ENCODE results near the gene CD164L2. TPM values are rescaled to one million over a fixed set of nuclear protein-coding genes. Genes with fewer than 3 reads are reported as not detected.

Gene CD164L2
- total RNA-seq, 1 donor from 2014 or later, result not detected

DNA sequence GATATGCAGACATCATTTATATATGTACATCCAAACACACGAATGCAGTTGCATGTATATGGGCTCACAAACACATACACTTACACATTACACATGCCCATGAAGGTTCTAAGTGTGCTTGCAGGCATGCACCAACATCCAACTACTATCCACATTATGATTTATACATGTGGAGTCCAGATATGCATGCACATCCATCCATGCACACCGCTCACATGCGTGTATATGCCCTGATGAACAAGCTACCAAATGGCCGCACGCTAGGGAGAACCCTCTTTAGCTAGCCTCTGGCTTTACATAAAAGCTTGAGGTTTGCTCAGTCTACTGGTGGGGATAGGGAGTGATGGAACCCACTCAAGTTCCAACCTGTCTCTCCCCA is 17.8 kb upstream of the CD164L2 start:
- no peak overlapping the region for H3K27ac Mint-ChIP-seq (ENCODE audit: unreplicated experiment)
- H3K36me3 Mint-ChIP-seq (ENCODE audit: unreplicated experiment), result no peaks in the 10 kb centered on the region
- TF ChIP-seq, protein P1, sequence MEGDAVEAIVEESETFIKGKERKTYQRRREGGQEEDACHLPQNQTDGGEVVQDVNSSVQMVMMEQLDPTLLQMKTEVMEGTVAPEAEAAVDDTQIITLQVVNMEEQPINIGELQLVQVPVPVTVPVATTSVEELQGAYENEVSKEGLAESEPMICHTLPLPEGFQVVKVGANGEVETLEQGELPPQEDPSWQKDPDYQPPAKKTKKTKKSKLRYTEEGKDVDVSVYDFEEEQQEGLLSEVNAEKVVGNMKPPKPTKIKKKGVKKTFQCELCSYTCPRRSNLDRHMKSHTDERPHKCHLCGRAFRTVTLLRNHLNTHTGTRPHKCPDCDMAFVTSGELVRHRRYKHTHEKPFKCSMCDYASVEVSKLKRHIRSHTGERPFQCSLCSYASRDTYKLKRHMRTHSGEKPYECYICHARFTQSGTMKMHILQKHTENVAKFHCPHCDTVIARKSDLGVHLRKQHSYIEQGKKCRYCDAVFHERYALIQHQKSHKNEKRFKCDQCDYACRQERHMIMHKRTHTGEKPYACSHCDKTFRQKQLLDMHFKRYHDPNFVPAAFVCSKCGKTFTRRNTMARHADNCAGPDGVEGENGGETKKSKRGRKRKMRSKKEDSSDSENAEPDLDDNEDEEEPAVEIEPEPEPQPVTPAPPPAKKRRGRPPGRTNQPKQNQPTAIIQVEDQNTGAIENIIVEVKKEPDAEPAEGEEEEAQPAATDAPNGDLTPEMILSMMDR (IDR thresholded peaks at IDR 0.05), result no peak
- no peak for DNase-seq (ENCODE audit: extremely low spot score, unreplicated experiment)
- no peak overlapping the region for H3K4me3 Mint-ChIP-seq (ENCODE audit: unreplicated experiment)
- no peaks in the 10 kb centered on the region for H3K27me3 Mint-ChIP-seq (ENCODE audit: unreplicated experiment)
- H3K9me3 Mint-ChIP-seq (ENCODE audit: unreplicated experiment), result no peaks in the 10 kb centered on the region
- H3K4me1 Mint-ChIP-seq (ENCODE audit: unreplicated experiment), result peaks cover 50% of the 10 kb centered on the region

DNA sequence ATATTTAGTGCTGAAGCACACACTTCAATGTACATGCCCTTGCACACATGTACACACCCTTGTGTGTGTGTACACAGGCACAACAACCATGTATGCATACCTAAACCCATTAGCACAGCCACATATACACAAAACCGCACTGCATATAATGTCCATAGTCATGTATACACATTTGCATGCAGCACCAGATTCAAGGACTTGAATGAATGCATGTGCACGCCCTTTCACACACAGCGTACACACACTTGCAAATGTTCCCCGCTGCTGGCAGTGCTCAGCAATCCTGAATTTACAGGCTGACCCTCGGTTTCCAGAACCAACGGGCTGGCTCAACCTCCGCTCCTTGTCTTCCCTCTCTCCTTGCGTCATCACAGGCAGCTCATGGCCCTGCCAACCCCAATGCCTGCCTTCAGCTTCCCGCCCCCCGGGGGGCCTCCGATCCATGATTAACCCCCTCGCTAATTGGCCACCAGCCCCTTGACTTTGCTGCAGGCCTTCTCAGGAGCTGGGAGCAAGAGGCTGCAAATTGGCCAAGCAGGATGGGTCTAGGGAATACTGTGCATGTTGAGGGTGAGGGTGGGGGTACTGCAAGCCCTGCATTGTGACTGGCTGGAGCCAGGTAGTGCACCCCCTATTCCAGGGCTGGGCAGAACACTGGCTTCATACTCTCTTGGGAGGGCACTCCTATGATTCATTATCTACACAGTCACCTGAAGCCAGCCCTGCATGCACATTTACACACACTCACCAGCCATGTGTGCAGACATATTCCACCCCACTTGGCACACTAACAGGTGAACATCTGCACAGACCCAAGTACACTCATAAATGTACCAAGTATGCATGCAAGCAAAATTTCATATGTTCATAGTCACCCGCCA is 17.2 kb upstream of the CD164L2 start:
- TF ChIP-seq, protein P1 (IDR thresholded peaks at IDR 0.05), result no peak
- no peak for DNase-seq (ENCODE audit: extremely low spot score, unreplicated experiment)
- Mint-ChIP-seq H3K4me3 (ENCODE audit: unreplicated experiment) (no peak overlapping the region), H3K4me1 (ENCODE audit: unreplicated experiment) (peaks cover 47% of the 10 kb centered on the region), H3K9me3 (ENCODE audit: unreplicated experiment) (no peaks in the 10 kb centered on the region), H3K27ac (ENCODE audit: unreplicated experiment) (no peak overlapping the region), H3K36me3 (ENCODE audit: unreplicated experiment) (no peaks in the 10 kb centered on the region), H3K27me3 (ENCODE audit: unreplicated experiment) (no peaks in the 10 kb centered on the region)

DNA sequence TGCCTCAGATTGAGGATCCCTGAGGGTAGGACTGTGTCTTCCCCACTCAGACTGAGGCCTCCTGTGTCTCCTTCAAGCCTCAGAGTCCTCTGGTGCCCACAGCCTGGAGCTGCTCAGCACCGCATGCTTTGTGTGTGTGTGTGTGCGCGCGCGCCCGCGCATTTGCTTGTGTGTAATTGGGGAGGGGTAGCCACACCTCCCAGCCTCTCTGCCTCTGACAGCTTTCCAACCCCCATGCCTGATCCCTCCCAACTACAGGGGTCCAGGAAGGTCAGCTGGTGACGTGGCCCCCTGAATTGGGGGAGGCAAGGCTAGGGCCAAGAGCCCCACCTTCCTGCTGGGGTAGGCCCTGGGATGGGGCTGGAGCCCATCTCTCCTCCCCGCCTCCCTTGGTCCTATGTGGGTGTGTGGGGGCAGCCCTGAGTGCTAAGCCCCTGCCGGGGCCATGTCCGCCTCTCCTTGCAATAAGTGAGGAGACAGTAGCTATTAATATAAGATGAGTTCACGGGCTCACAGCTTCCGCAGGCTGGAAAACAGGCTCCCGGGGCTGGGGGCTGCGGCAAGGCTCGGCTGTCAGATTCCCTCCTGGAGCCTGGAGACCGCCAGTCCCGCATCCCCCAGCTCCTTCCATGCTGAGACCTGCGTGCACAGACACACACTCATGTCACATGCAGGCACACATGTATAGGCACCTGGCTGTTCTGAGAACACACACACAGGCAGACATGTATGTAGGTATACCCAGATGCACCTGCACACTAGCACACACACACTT is 16.3 kb upstream of the CD164L2 start:
- Mint-ChIP-seq H3K27me3 (ENCODE audit: unreplicated experiment) (no peaks in the 10 kb centered on the region), H3K4me3 (ENCODE audit: unreplicated experiment) (no peak overlapping the region), H3K4me1 (ENCODE audit: unreplicated experiment) (peaks cover 41% of the 10 kb centered on the region), H3K36me3 (ENCODE audit: unreplicated experiment) (no peaks in the 10 kb centered on the region), H3K27ac (ENCODE audit: unreplicated experiment) (peak overlapping the region; percentile 14), H3K9me3 (ENCODE audit: unreplicated experiment) (no peaks in the 10 kb centered on the region)
- no peak for DNase-seq (ENCODE audit: extremely low spot score, unreplicated experiment)
- TF ChIP-seq, protein P1 (IDR thresholded peaks at IDR 0.05), result no peak

DNA sequence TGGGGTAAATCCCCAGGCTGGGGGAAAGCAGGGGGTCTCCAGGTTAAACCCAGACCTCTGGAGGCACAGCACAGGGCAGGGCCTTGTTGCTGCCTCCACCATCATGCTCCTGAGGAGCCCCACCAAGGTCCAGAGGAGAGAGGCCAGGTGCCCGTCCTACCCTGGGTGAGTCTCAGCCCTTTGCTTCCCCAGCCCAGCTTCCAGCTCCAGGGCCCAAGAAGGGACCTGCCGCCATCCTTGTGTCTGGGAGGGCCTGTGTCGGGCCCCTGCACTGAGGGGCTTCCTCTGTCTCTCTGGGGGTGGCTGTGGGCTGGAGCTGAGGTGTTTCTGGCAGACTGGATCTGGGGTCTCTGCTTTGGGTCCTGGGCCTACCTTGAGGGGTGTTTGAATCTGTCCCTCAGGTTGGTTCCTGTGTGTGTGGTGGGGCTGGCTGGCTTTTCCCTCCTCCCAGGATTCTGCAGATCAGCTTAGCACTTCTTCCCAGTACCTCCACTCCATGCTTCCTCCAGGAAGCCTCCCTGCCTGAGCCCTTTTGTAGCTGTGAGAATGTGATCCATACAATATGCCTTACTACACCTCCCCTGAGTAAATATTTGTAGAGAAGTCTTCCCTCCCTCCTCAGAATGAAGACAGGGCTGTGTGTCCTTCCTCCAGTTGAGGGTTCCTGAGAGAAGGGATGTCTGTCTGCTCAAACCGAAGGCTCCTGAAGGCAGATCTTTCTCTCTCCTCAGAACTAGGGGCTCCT is 15.4 kb upstream of the CD164L2 start:
- H3K4me3 Mint-ChIP-seq (ENCODE audit: unreplicated experiment), result no peak overlapping the region
- no peak for DNase-seq (ENCODE audit: extremely low spot score, unreplicated experiment)
- H3K9me3 Mint-ChIP-seq (ENCODE audit: unreplicated experiment), result no peaks in the 10 kb centered on the region
- H3K27me3 Mint-ChIP-seq (ENCODE audit: unreplicated experiment), result no peaks in the 10 kb centered on the region
- peaks cover 32% of the 10 kb centered on the region for H3K4me1 Mint-ChIP-seq (ENCODE audit: unreplicated experiment)
- no peaks in the 10 kb centered on the region for H3K36me3 Mint-ChIP-seq (ENCODE audit: unreplicated experiment)
- TF ChIP-seq, protein P1 (IDR thresholded peaks at IDR 0.05), result no peak
- peak overlapping the region; percentile 14 for H3K27ac Mint-ChIP-seq (ENCODE audit: unreplicated experiment)
